Globus pallidus (tissue), 1 donor: ENCODE data around the gene CBFA2T2.
A peak's percentile ranks its signal among the peaks of the same experiment; 100 is the strongest.
"Not testable (repeated sequence)": the region's sequence is repeated elsewhere in the genome, so short reads cannot be mapped to it uniquely, and the experiment has no call there.

Experiments
- DNase-seq: peaks from one replicate; pipeline ENCODE4 v3.0.0-alpha.2; 2015; ENCODE audit warnings: low spot score

The CBFA2T2 gene

GRCh38 chr20:33490023-33490933 lies at the start of gene CBFA2T2:
TSS of gene CBFA2T2 (plus strand) at chr20:33490096. CDS start at chr20:33490268, 172 bp downstream.
- DNase-seq = no peak

GRCh38 chr20:33440562-33440961 lies 49.3 kb upstream of the CBFA2T2 start:
- DNase-seq = not testable (repeated sequence)

- no peak for DNase-seq
Measured at GRCh38 chr20:33441142-33441955, 48.5 kb upstream of the CBFA2T2 start.

GRCh38 chr20:33442136-33443005 lies 47.5 kb upstream of the CBFA2T2 start:
- no peak for DNase-seq

- DNase-seq = no peak
Measured at GRCh38 chr20:33443006-33443511, 46.8 kb upstream of the CBFA2T2 start.

GRCh38 chr20:33443512-33444239 lies 46.2 kb upstream of the CBFA2T2 start, which contains the start of gene SNTA1:
TSS of gene SNTA1 (minus strand) at chr20:33443763. CDS start at chr20:33443620, 143 bp downstream.
- DNase-seq = peak; percentile 82

GRCh38 chr20:33444797-33445560 lies 44.9 kb upstream of the CBFA2T2 start:
- DNase-seq = no peak

- peak; percentile 42 for DNase-seq
Measured at GRCh38 chr20:33445881-33446625, 43.8 kb upstream of the CBFA2T2 start.

- DNase-seq = no peak
Measured at GRCh38 chr20:33450867-33451266, 39.0 kb upstream of the CBFA2T2 start.

GRCh38 chr20:33456916-33457642 lies 32.8 kb upstream of the CBFA2T2 start:
- DNase-seq = peak; percentile 83

GRCh38 chr20:33459599-33459998 lies 30.3 kb upstream of the CBFA2T2 start:
- no peak for DNase-seq

GRCh38 chr20:33460711-33461110 lies 29.2 kb upstream of the CBFA2T2 start:
- no peak for DNase-seq

GRCh38 chr20:33463332-33464101 lies 26.4 kb upstream of the CBFA2T2 start:
- no peak for DNase-seq

- DNase-seq = not testable (repeated sequence)
Measured at GRCh38 chr20:33464759-33465158, 25.1 kb upstream of the CBFA2T2 start.

GRCh38 chr20:33465481-33466302 lies 24.2 kb upstream of the CBFA2T2 start:
- DNase-seq = peak; percentile 97

GRCh38 chr20:33466303-33466646 lies 23.6 kb upstream of the CBFA2T2 start:
- no peak for DNase-seq

GRCh38 chr20:33470457-33470856 lies 19.4 kb upstream of the CBFA2T2 start:
- DNase-seq = no peak
